ENCODE measurements around the gene KCNQ1OT1.

Gene KCNQ1OT1

GRCh38 chr11:2649848-2650247 is 49.9 kb downstream of the KCNQ1OT1 start:
- Histone ChIP-seq H3K9ac (ENCODE audit: low read length) (no peak overlapping the region), H3K79me2 (ENCODE audit: low read length) (no peaks in the 10 kb centered on the region), H3F3A (ENCODE audit: insufficient read depth, low read length) (no peaks in the 10 kb centered on the region), H3K36me3 (replicated peaks; ENCODE audit: insufficient read depth, low read length) (no peaks in the 10 kb centered on the region), H3K9me2 (replicated peaks; ENCODE audit: insufficient read depth, low read length) (no peaks in the 10 kb centered on the region), H4K20me1 (ENCODE audit: insufficient read depth, low read length) (no peaks in the 10 kb centered on the region), H3K4me1 (ENCODE audit: low read length) (no peaks in the 10 kb centered on the region), H3K4me2 (ENCODE audit: low read depth, low read length) (no peak overlapping the region), H2AFZ (ENCODE audit: low read length) (no peak overlapping the region), H3K9me3 (replicated peaks; ENCODE audit: insufficient read depth, low read length) (no peaks in the 10 kb centered on the region), H3K4me3 (ENCODE audit: low read length) (no peak overlapping the region), H3K27ac (ENCODE audit: low read length) (no peak overlapping the region), H3K27me3 (replicated peaks; ENCODE audit: insufficient read depth, low read length) (no peaks in the 10 kb centered on the region)
- TF ChIP-seq CTCF (IDR thresholded peaks at IDR 0.05; ENCODE audit: low read length) (no peak), EZH2phosphoT487 (IDR thresholded peaks at IDR 0.05; ENCODE audit: low read length) (no peak), EZH2 (optimal IDR thresholded peaks at IDR 0.05; ENCODE audit: low read depth, low read length) (no peak)
- DNase-seq, result no peak

GRCh38 chr11:2649400-2649799 is 50.4 kb downstream of the KCNQ1OT1 start:
- no peaks in the 10 kb centered on the region for H3K36me3 ChIP-seq (replicated peaks; ENCODE audit: insufficient read depth, low read length)
- no peak overlapping the region for H2AFZ ChIP-seq (ENCODE audit: low read length)
- H3K9me2 ChIP-seq (replicated peaks; ENCODE audit: insufficient read depth, low read length), result no peaks in the 10 kb centered on the region
- no peak overlapping the region for H3K27ac ChIP-seq (ENCODE audit: low read length)
- no peaks in the 10 kb centered on the region for H4K20me1 ChIP-seq (ENCODE audit: insufficient read depth, low read length)
- no peaks in the 10 kb centered on the region for H3F3A ChIP-seq (ENCODE audit: insufficient read depth, low read length)
- H3K9ac ChIP-seq (ENCODE audit: low read length), result no peak overlapping the region
- no peaks in the 10 kb centered on the region for H3K27me3 ChIP-seq (replicated peaks; ENCODE audit: insufficient read depth, low read length)
- no peaks in the 10 kb centered on the region for H3K9me3 ChIP-seq (replicated peaks; ENCODE audit: insufficient read depth, low read length)
- no peak overlapping the region for H3K4me3 ChIP-seq (ENCODE audit: low read length)
- H3K4me2 ChIP-seq (ENCODE audit: low read depth, low read length), result no peak overlapping the region
- TF ChIP-seq EZH2phosphoT487 (IDR thresholded peaks at IDR 0.05; ENCODE audit: low read length) (no peak), CTCF (IDR thresholded peaks at IDR 0.05; ENCODE audit: low read length) (no peak), EZH2 (optimal IDR thresholded peaks at IDR 0.05; ENCODE audit: low read depth, low read length) (no peak)
- H3K4me1 ChIP-seq (ENCODE audit: low read length), result no peaks in the 10 kb centered on the region
- no peaks in the 10 kb centered on the region for H3K79me2 ChIP-seq (ENCODE audit: low read length)
- DNase-seq, result no peak

GRCh38 chr11:2647953-2648352 is 51.8 kb downstream of the KCNQ1OT1 start:
- H3K4me2 ChIP-seq (ENCODE audit: low read depth, low read length), result no peak overlapping the region
- H3K9me2 ChIP-seq (replicated peaks; ENCODE audit: insufficient read depth, low read length), result no peaks in the 10 kb centered on the region
- H3K27ac ChIP-seq (ENCODE audit: low read length), result no peak overlapping the region
- H3K36me3 ChIP-seq (replicated peaks; ENCODE audit: insufficient read depth, low read length), result no peaks in the 10 kb centered on the region
- H2AFZ ChIP-seq (ENCODE audit: low read length), result no peak overlapping the region
- no peaks in the 10 kb centered on the region for H3K9me3 ChIP-seq (replicated peaks; ENCODE audit: insufficient read depth, low read length)
- H3K4me1 ChIP-seq (ENCODE audit: low read length), result no peaks in the 10 kb centered on the region
- H3K27me3 ChIP-seq (replicated peaks; ENCODE audit: insufficient read depth, low read length), result no peaks in the 10 kb centered on the region
- H3K79me2 ChIP-seq (ENCODE audit: low read length), result no peaks in the 10 kb centered on the region
- H3F3A ChIP-seq (ENCODE audit: insufficient read depth, low read length), result no peaks in the 10 kb centered on the region
- no peak overlapping the region for H3K9ac ChIP-seq (ENCODE audit: low read length)
- DNase-seq, result no peak
- H3K4me3 ChIP-seq (ENCODE audit: low read length), result no peak overlapping the region
- TF ChIP-seq EZH2 (optimal IDR thresholded peaks at IDR 0.05; ENCODE audit: low read depth, low read length), result no peak
- no peak for TF ChIP-seq CTCF (IDR thresholded peaks at IDR 0.05; ENCODE audit: low read length)
- TF ChIP-seq EZH2phosphoT487 (IDR thresholded peaks at IDR 0.05; ENCODE audit: low read length), result no peak
- H4K20me1 ChIP-seq (ENCODE audit: insufficient read depth, low read length), result no peaks in the 10 kb centered on the region
